Sigmoid colon (tissue), 4 donors: ENCODE data around the gene ITPK1.

Experiments
- EP300 ChIP-seq, 4 donors: sonication (generic); formaldehyde crosslinking; IDR thresholded peaks; one replicate each; pipeline ENCODE4 v1.6.1; 2017; ENCODE audit warnings: antibody characterized with exemption in 4 of 4
- TF ChIP-seq, protein P1 (sequence below), 4 experiments: fragments of 450-650 bp in 3 of 4; fragments of 200-600 bp in 1 of 4; IDR thresholded peaks; one replicate each; pipeline ENCODE4 v1.5.1; 2016 to 2019; ENCODE audit warnings: antibody characterized with exemption in 4 of 4, mild to moderate bottlenecking in 3 of 4, moderate library complexity in 2 of 4

DNA sequence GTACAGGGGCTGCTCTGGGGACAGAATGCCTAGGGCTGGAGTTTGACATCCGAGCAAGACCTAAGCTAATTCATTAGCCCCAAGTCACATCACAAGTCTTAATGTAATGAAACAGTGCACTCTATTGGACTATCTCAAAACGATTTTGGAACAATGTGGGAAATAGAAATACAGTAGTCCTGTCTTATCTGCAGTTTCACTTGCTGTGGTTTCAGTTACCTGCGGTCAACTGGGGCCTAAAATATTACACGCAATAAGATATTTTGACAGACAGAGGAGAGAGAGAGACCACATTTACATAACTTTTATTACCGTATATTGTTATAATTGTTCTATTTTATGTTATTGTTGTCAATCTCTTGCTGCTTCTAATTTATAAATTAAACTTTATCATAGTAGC is 47.8 kb upstream of the ITPK1 start:
- TF ChIP-seq, protein P1, sequence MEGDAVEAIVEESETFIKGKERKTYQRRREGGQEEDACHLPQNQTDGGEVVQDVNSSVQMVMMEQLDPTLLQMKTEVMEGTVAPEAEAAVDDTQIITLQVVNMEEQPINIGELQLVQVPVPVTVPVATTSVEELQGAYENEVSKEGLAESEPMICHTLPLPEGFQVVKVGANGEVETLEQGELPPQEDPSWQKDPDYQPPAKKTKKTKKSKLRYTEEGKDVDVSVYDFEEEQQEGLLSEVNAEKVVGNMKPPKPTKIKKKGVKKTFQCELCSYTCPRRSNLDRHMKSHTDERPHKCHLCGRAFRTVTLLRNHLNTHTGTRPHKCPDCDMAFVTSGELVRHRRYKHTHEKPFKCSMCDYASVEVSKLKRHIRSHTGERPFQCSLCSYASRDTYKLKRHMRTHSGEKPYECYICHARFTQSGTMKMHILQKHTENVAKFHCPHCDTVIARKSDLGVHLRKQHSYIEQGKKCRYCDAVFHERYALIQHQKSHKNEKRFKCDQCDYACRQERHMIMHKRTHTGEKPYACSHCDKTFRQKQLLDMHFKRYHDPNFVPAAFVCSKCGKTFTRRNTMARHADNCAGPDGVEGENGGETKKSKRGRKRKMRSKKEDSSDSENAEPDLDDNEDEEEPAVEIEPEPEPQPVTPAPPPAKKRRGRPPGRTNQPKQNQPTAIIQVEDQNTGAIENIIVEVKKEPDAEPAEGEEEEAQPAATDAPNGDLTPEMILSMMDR (IDR thresholded peaks at IDR 0.05) = no peak
- no peak for TF ChIP-seq EP300 (IDR thresholded peaks at IDR 0.05)
